Kidney (tissue), 14 donors: Measurements from ENCODE around the gene SERPINB13. TPM values are rescaled to one million over a fixed set of nuclear protein-coding genes. Genes with fewer than 3 reads are reported as not detected.

Source experiments
- DNase-seq, 5 donors: peaks; one replicate each; pipeline ENCODE4 v3.0.0-alpha.2; 2013 to 2020
- FAIRE-seq: peaks from 2 replicates; lab custom pipeline; 2012; peaks lifted over from hg19 to GRCh38; lab: Jason Lieb, UNC
- H3K27ac ChIP-seq, 2 donors: one replicate each; pipeline ENCODE4 v1.7.0; 2013; ENCODE audit warnings: low read depth in 2 of 2, low read length in 2 of 2, inconsistent platforms in 1 of 2
- H3K27me3 ChIP-seq: one replicate; pipeline ENCODE4 v1.7.1; 2013; ENCODE audit warnings: low read length, inconsistent platforms; ENCODE audit not compliant: control insufficient read depth, insufficient read depth
- H3K36me3 ChIP-seq, 3 donors: one replicate each; pipeline versions ENCODE4 v1.7.0 to v1.7.1; 2013; ENCODE audit warnings: low read length in 3 of 3, control low read depth in 1 of 3, inconsistent platforms in 1 of 3; ENCODE audit not compliant: insufficient read depth in 3 of 3, control insufficient read depth in 2 of 3
- H3K4me1 ChIP-seq, 3 donors: one replicate each; pipeline versions ENCODE4 v1.7.0 to v1.7.1; 2013; ENCODE audit warnings: low read length in 3 of 3, inconsistent platforms in 1 of 3, low read depth in 1 of 3; ENCODE audit not compliant: control insufficient read depth in 2 of 3, insufficient read depth in 2 of 3
- H3K4me3 ChIP-seq, 3 donors: one replicate each; pipeline versions ENCODE4 v1.7.0 to v1.8.1; 2013; ENCODE audit warnings: low read length in 3 of 3, control low read depth in 1 of 3, inconsistent platforms in 1 of 3
- H3K9ac ChIP-seq, 3 donors: one replicate each; pipeline versions ENCODE4 v1.7.0 to v1.7.1; 2013; ENCODE audit warnings: low read length in 3 of 3, control low read depth in 1 of 3, inconsistent platforms in 1 of 3
- H3K9me3 ChIP-seq, 3 donors: one replicate each; pipeline versions ENCODE4 v1.7.0 to v1.7.1; 2013; ENCODE audit warnings: low read length in 3 of 3, control low read depth in 1 of 3, inconsistent platforms in 1 of 3; ENCODE audit not compliant: control insufficient read depth in 2 of 3, insufficient read depth in 1 of 3
- CTCF ChIP-seq: IDR thresholded peaks from 3 replicates; pipeline ENCODE4 v1.5.1; 2012; ENCODE audit warnings: mild to moderate bottlenecking, moderate library complexity, borderline replicate concordance; ENCODE audit not compliant: insufficient read depth; ENCODE audit errors: extremely low read depth
- intact Hi-C: fragments of 100-400 bp; cut with DNase I; formaldehyde crosslinking; loops from one replicate; pipeline ENCODE4 v1.11.1; 2022
- polyA plus RNA-seq: library from polyadenylated mRNA; stranded (reverse); fragments of 350-450 nt; fragmentation: Illumina TruSeq; extraction: RNeasy Lipid Tissue Mini Kit (QIAGEN cat#74804); gene quantifications from one replicate; pipeline ENCODE4 v1.2.3, GENCODE V29; 2014; ENCODE audit warnings: low read depth, low replicate concordance; ENCODE audit not compliant: insufficient read depth
- total RNA-seq: library from RNA; stranded (reverse); fragmentation: NEBNext Ultra II Directional; extraction: Animal tissue kit (Norgen Biotek cat#: 25700); gene quantifications from one replicate; pipeline ENCODE4 v1.2.1, GENCODE V29; 2021
- donor health status: control.
- donor health status: control.
- donor health status: control.
- donor health status: control.
- donor health status: control.
- donor health status: DM: yes; HTN: yes; CAD: no.
- donor health status: Normal renal cell carcinoma (clear cell type).

The SERPINB13 gene
- total and polyA plus RNA-seq, 2 donors from 2014 or later: not detected

GRCh38 chr18:63544017-63544416 is 43.1 kb upstream of the SERPINB13 start:
- no peak for DNase-seq
- FAIRE-seq: no peak

DNA sequence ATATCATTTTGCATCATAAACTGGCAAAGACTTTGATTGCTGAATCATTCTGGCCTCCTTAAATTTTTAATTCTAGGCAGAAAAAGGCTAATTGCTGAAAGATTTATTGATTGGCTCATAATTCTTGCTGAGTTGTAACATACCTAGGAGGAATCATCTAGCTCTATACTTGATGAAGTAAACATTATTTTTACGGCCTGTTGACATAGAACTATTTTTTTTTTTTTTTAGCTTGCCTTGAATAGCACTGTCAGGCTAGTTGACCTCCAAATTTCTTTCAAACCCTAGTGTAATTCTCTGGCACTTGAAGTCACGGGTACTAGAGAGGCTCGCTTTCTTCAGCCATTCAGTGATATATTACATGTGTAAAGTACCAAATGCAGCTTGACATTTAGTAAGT is 42.1 kb upstream of the SERPINB13 start:
- Histone ChIP-seq H3K9me3 (no peaks in the 10 kb centered on the region), H3K27me3 (no peaks in the 10 kb centered on the region), H3K36me3 (no peaks in the 10 kb centered on the region), H3K9ac (no peak overlapping the region), H3K4me1 (no peaks in the 10 kb centered on the region), H3K4me3 (no peak overlapping the region), H3K27ac (no peak overlapping the region)
- peak in 2 of 5 donors; percentile 3 to 14 for DNase-seq
- no peak for TF ChIP-seq CTCF
- intact Hi-C loops: no loop called here
- FAIRE-seq: no peak

More at GRCh38 chr18:63544017-63544416, 43.1 kb upstream of the SERPINB13 start:
- H3K27me3 ChIP-seq: no peaks in the 10 kb centered on the region
- no peak overlapping the region for H3K4me3 ChIP-seq
- no peaks in the 10 kb centered on the region for H3K4me1 ChIP-seq
- intact Hi-C loops: no loop called here
- no peak for TF ChIP-seq CTCF
- no peaks in the 10 kb centered on the region for H3K9me3 ChIP-seq
- no peak overlapping the region for H3K27ac ChIP-seq
- H3K9ac ChIP-seq: no peak overlapping the region
- no peaks in the 10 kb centered on the region for H3K36me3 ChIP-seq

DNA sequence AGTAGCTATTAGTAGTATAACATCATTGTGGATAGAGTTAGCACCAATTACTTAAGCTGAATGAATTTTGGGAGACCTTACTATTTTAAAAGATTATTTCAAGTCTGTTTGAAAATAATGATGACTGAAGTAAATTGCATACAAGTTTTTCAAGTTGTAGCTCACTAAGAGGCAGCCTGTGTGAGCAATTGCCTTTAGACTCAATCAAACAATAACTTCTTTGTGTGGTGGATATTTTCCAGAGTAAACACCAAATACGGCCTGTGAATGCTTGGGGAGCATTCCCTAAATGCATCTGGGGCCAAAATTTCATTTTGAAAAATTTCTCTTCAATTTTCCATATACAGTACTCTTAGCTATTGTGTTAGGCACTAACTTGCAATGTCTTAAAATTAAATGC is 37.1 kb upstream of the SERPINB13 start:
- Histone ChIP-seq H3K9ac (no peak overlapping the region), H3K27me3 (no peaks in the 10 kb centered on the region), H3K27ac (no peak overlapping the region), H3K9me3 (no peaks in the 10 kb centered on the region), H3K36me3 (no peaks in the 10 kb centered on the region), H3K4me1 (no peaks in the 10 kb centered on the region), H3K4me3 (no peak overlapping the region)
- DNase-seq (no peak), FAIRE-seq (no peak)
- intact Hi-C loops: no loop called here
- TF ChIP-seq CTCF: no peak

GRCh38 chr18:63551769-63552168 is 35.4 kb upstream of the SERPINB13 start:
- FAIRE-seq (no peak), DNase-seq (no peak)
- H3K36me3 ChIP-seq: no peaks in the 10 kb centered on the region
- no peak overlapping the region for H3K4me3 ChIP-seq
- intact Hi-C loops: no loop called here
- no peak overlapping the region for H3K9ac ChIP-seq
- H3K4me1 ChIP-seq: no peaks in the 10 kb centered on the region
- no peak for TF ChIP-seq CTCF
- H3K27me3 ChIP-seq: no peaks in the 10 kb centered on the region
- H3K9me3 ChIP-seq: no peaks in the 10 kb centered on the region
- H3K27ac ChIP-seq: no peak overlapping the region
